ENCODE measurements around the gene BRSK1.

Gene BRSK1

DNA sequence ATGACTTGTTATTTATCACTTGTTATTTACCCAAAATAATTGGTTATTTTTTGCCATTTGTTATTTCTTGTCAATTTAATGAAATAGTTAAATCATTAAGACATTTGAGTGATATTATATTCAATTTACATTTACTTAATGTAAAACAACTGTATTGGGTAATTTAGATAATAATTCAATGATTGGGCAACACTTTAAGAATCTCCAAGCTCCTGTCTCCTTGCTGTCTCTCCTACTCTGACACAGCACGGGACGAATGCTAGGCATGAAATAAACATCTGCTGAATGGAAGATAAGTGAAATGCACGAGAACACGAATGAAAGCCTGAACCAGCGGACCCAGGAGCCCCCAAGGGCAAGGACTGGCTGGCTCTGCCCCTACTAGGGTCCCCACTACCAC, 19.3 kb upstream of the BRSK1 start:
- Histone ChIP-seq H3K9me3 (ENCODE audit: control insufficient read depth, insufficient read depth, low read length) (peaks cover 7% of the 10 kb centered on the region; the same call in 1 of the 2 replicates), H3K79me2 (ENCODE audit: control insufficient read depth, low read length) (peaks cover 5% of the 10 kb centered on the region), H3K4me1 (ENCODE audit: control insufficient read depth, low read length) (peaks cover 13% of the 10 kb centered on the region), H3K4me2 (ENCODE audit: low read length) (no peak overlapping the region), H3K27ac (ENCODE audit: low read depth, low read length) (no peak overlapping the region), H3F3A (ENCODE audit: control insufficient read depth, insufficient read depth) (peaks cover 13% of the 10 kb centered on the region; the same call in 1 of the 2 replicates), H3K36me3 (ENCODE audit: control insufficient read depth, low read length) (no peaks in the 10 kb centered on the region), H3K27me3 (ENCODE audit: control insufficient read depth, low read length) (no peaks in the 10 kb centered on the region), H3K9me2 (replicated peaks; ENCODE audit: control insufficient read depth, low read length) (no peaks in the 10 kb centered on the region), H3K4me3 (ENCODE audit: low read length) (no peak overlapping the region), H4K20me1 (ENCODE audit: control insufficient read depth, insufficient read depth, low read depth, low read length) (no peaks in the 10 kb centered on the region)
- TF ChIP-seq CTCF (IDR thresholded peaks at IDR 0.05; ENCODE audit: low read depth, low read length, poor library complexity, severe bottlenecking) (no peak), EZH2phosphoT487 (IDR thresholded peaks at IDR 0.05; ENCODE audit: borderline replicate concordance, low read length) (no peak)

DNA sequence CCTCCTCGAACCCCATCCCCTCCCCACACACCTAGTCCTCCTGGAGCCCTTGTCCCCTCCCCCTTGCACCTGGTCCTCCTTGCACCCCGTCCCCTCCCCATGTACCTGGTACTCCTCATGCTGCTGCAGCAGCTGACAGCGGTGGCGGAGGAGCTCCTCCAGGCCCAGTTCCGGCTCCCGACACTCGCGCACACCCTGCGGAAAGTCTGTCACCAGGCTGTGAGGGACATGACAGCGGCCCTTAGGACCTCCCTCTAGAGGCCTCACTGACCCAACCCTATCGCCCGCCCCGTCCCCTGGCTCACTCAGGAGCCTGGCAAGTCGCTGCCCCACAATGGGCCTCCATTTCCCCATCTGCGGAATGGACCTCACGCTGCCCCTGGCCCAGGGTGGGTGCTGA, 18.6 kb upstream of the BRSK1 start:
- Histone ChIP-seq H3K9me2 (replicated peaks; ENCODE audit: control insufficient read depth, low read length) (no peaks in the 10 kb centered on the region), H4K20me1 (ENCODE audit: control insufficient read depth, insufficient read depth, low read depth, low read length) (no peaks in the 10 kb centered on the region), H3K9me3 (ENCODE audit: control insufficient read depth, insufficient read depth, low read length) (peaks cover 7% of the 10 kb centered on the region; the same call in 1 of the 2 replicates), H3K27me3 (ENCODE audit: control insufficient read depth, low read length) (no peaks in the 10 kb centered on the region), H3K36me3 (ENCODE audit: control insufficient read depth, low read length) (no peaks in the 10 kb centered on the region), H3K4me3 (ENCODE audit: low read length) (no peak overlapping the region), H3K4me2 (ENCODE audit: low read length) (no peak overlapping the region), H3K79me2 (ENCODE audit: control insufficient read depth, low read length) (peaks cover 5% of the 10 kb centered on the region), H3F3A (ENCODE audit: control insufficient read depth, insufficient read depth) (peaks cover 13% of the 10 kb centered on the region; the same call in 1 of the 2 replicates), H3K4me1 (ENCODE audit: control insufficient read depth, low read length) (peaks cover 6% of the 10 kb centered on the region), H3K27ac (ENCODE audit: low read depth, low read length) (no peak overlapping the region)
- TF ChIP-seq EZH2phosphoT487 (IDR thresholded peaks at IDR 0.05; ENCODE audit: borderline replicate concordance, low read length) (no peak), CTCF (IDR thresholded peaks at IDR 0.05; ENCODE audit: low read depth, low read length, poor library complexity, severe bottlenecking) (no peak)

- no peak overlapping the region for H3K4me3 ChIP-seq (ENCODE audit: low read length)
- H3K27me3 ChIP-seq (ENCODE audit: control insufficient read depth, low read length), result no peaks in the 10 kb centered on the region
- no peak overlapping the region for H3K4me2 ChIP-seq (ENCODE audit: low read length)
- no peaks in the 10 kb centered on the region for H4K20me1 ChIP-seq (ENCODE audit: control insufficient read depth, insufficient read depth, low read depth, low read length)
- H3K27ac ChIP-seq (ENCODE audit: low read depth, low read length), result no peak overlapping the region
- peaks cover 5% of the 10 kb centered on the region for H3K79me2 ChIP-seq (ENCODE audit: control insufficient read depth, low read length)
- H3K9me3 ChIP-seq (ENCODE audit: control insufficient read depth, insufficient read depth, low read length), result peaks cover 7% of the 10 kb centered on the region; the same call in 1 of the 2 replicates
- TF ChIP-seq CTCF (IDR thresholded peaks at IDR 0.05; ENCODE audit: low read depth, low read length, poor library complexity, severe bottlenecking) (no peak), EZH2phosphoT487 (IDR thresholded peaks at IDR 0.05; ENCODE audit: borderline replicate concordance, low read length) (no peak)
- H3K4me1 ChIP-seq (ENCODE audit: control insufficient read depth, low read length), result no peaks in the 10 kb centered on the region
- H3K36me3 ChIP-seq (ENCODE audit: control insufficient read depth, low read length), result no peaks in the 10 kb centered on the region
- H3F3A ChIP-seq (ENCODE audit: control insufficient read depth, insufficient read depth), result peaks cover 13% of the 10 kb centered on the region; the same call in 1 of the 2 replicates
- no peaks in the 10 kb centered on the region for H3K9me2 ChIP-seq (replicated peaks; ENCODE audit: control insufficient read depth, low read length)
These were observed 17.9 kb upstream of the BRSK1 start for GRCh38 chr19:55265723-55266386.

All from DOHH2 (cell line).